Measurements from ENCODE around the gene CACNA1H.

CACNA1H gene

DNA sequence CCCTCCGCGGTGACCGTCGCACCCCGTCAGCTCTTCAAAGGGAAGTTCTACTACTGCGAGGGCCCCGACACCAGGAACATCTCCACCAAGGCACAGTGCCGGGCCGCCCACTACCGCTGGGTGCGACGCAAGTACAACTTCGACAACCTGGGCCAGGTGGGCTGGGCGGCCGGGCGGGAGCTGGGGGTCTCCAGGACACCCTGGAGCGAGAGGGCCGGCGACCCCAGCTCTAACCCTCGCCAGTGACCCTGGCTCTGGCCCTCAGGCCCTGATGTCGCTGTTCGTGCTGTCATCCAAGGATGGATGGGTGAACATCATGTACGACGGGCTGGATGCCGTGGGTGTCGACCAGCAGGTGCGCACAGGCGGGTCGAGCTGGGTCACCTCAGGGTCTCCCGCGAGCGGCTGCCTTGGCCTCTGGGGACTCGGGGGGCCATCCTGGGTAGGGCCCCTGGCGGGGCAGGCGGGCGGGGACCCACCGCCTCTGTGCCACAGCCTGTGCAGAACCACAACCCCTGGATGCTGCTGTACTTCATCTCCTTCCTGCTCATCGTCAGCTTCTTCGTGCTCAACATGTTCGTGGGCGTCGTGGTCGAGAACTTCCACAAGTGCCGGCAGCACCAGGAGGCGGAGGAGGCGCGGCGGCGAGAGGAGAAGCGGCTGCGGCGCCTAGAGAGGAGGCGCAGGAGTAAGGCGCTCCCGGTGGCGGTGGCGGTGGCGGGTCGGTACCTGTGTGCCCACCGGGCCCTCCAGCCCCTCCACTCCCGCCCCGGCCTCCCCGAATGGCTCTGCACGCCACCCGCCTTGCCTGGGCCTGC is 58.8 kb downstream of the CACNA1H start:
- DNase-seq (ENCODE audit: low read depth) = no peak

DNA sequence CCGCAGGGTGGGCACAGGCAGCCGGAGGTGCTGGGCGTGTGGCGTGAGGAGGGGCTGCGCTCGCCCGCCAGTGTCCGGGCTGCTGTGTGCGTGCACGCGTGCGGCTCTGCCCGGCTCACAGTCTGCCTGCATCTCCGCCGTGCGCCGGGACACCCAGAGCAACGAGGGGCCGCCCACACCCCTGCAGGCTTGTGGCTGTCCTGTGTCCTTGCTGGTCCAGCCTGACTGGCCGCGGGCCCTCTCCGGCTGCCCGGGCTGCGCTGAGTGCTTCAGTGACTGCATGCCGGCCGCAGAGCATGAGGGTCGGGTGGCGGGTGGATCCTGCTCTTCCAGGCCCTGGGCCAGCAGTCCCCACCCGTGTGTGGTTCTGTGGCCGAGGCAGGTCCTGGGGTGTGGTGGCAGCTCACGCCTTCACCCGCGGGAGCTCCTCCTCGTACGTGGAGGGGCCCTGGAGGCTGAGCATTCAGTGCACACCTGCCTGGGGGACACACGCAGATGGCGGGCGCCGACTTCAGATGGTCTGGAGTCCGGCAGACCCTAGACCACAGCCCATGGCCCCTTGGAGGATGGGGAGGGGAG is 59.8 kb downstream of the CACNA1H start:
- DNase-seq (ENCODE audit: low read depth) = no peak

DNA sequence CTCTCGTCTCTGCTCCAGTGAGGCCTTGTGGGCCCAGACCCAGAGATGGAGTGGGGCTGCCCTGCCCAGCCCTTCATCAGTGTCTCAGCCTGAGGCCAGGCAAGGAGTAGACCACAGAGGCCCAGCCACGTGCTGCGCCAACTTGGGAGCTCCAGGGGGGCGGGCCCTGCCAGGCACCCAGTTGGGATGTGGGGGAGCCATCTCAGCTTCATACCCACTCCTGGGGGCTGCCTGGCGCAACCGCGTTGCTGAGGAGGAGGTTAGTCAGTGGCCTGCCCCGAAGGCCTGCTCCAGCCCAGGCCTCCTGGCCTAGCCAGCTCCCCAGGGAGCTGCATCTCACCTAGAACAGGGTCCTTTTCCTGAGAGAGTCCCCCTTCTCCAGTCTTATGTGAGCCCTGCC is 60.3 kb downstream of the CACNA1H start:
- DNase-seq (ENCODE audit: low read depth) = no peak

DNA sequence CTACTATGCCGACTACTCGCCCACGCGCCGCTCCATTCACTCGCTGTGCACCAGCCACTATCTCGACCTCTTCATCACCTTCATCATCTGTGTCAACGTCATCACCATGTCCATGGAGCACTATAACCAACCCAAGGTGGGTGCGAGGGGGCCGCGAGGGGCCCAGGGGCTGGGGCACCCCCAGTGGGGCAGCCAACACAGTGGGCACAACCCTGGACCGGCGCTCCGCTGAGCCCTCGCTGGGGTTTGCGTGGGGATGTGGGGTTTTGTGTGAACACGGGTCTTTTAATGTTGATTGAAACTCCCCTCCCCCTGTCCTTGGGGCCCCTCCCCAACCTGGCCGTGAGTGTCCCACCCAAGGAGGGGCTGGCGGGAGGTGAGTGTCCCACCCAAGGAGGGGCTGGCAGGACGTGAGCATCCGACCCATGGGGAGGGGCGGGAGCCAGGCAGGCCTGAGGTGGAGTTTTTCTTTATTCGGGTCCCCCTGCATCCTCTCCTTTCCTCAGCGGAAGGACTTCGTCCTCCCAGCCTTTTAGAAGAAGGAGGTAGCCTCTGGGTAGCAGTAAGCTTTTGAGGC is 61.0 kb downstream of the CACNA1H start:
- no peak for DNase-seq (ENCODE audit: low read depth)

GRCh38 chr16:1214719-1215118 is 61.8 kb downstream of the CACNA1H start:
- no peak for DNase-seq (ENCODE audit: low read depth)

GRCh38 chr16:1215574-1216295 is 62.8 kb downstream of the CACNA1H start:
- no peak for DNase-seq (ENCODE audit: low read depth)

- DNase-seq (ENCODE audit: low read depth) = no peak
Observed at GRCh38 chr16:1216296-1216619, 63.4 kb downstream of the CACNA1H start.

- DNase-seq (ENCODE audit: low read depth) = no peak
Observed at GRCh38 chr16:1216681-1217400, 63.9 kb downstream of the CACNA1H start.

GRCh38 chr16:1217526-1217925 is 64.6 kb downstream of the CACNA1H start:
- no peak for DNase-seq (ENCODE audit: low read depth)

GRCh38 chr16:1218061-1218929 is 65.4 kb downstream of the CACNA1H start:
- DNase-seq (ENCODE audit: low read depth) = no peak

- no peak for DNase-seq (ENCODE audit: low read depth)
Observed at GRCh38 chr16:1218930-1219611, 66.2 kb downstream of the CACNA1H start.

DNA sequence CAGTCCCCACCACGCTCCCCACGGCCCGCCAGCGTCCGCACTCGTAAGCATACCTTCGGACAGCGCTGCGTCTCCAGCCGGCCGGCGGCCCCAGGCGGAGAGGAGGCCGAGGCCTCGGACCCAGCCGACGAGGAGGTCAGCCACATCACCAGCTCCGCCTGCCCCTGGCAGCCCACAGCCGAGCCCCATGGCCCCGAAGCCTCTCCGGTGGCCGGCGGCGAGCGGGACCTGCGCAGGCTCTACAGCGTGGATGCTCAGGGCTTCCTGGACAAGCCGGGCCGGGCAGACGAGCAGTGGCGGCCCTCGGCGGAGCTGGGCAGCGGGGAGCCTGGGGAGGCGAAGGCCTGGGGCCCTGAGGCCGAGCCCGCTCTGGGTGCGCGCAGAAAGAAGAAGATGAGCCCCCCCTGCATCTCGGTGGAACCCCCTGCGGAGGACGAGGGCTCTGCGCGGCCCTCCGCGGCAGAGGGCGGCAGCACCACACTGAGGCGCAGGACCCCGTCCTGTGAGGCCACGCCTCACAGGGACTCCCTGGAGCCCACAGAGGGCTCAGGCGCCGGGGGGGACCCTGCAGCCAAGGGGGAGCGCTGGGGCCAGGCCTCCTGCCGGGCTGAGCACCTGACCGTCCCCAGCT is 67.3 kb downstream of the CACNA1H start:
- no peak for DNase-seq (ENCODE audit: low read depth)

- DNase-seq (ENCODE audit: low read depth) = no peak
Observed at GRCh38 chr16:1220841-1221627, 68.1 kb downstream of the CACNA1H start.

DNA sequence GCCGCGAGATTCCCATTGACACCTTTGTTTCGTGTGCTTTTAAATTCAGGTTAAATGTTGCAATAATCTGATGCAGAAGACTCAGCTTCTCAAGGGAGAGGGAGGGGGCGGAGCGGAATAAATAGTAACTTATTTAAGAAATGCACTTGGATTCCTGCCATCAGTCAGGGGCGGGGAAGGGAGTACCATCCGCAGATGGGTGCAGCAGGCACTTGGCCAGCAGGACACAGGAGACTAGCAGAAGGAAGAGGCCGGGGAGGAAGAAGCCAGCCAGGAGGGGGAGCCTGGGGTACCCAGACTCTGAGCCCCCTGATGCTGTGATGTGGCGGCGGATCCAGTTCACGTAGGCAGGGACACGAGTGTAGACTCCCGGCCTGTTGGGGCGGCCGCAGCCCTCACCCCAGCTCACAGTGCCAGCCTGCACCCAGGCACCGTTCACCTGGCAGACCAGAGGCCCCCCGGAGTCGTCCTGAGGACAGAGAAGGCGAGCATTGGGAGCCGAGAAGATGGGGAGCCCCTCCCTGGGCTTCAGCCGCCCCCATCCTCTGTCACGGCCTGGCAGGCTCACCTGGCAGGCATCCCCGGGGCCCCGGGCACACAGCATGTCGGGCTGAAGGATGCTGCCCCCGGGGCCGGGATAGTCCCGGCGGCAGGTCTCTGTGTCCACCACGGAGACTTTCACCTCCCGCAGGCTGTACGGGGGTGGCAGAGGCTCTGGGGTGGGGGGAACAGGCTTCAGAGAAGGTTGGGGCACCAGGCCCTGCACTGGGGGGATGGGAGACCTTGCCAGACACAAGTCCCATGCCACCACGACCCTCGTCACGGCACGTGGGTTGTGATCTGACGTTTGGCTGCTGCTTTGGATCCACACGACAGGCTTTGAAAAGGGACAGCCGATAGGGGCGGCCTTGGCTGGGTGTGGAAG is 69.0 kb downstream of the CACNA1H start:
- no peak for DNase-seq (ENCODE audit: low read depth)

DNA sequence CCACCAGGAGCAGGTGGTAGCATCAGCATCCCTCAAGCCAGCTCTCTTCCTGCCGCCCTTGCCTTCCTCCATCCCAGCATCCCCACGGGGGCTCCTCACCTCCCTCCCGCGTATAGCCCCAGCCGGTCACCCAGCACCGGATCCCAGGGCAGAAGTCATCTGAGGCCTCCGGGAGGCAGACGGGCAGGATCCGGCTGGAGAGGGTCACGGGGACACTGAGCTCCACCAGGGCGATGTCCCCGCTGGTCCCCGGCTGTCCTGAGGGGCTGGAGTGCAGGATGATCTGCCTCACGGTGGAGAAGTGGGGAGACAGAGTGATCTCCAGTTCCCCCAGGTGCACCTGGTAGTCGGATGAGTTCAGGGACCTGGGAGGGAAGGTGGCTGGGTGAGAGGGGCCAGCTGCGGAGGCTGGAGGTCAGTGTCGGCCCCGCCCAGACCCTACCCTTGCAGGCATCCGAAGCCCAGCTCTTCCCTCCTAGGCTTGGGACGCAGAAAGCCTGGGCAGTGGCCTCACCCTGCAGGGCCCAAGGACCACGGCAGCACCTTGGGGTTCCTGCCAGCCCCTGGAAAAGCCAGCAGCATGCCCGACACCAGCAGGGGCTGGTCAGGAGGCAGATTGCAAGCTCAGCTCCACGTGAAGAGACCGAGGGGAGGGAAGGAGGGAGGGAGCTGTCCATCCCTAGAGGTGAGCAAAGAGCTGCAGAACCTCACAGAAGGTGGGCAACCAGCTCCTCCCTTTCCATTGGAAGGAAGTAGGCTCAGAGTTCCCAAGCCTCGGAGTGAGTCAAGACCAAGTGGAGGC is 69.8 kb downstream of the CACNA1H start:
- no peak for DNase-seq (ENCODE audit: low read depth)

GRCh38 chr16:1223355-1224214 is 70.7 kb downstream of the CACNA1H start:
- no peak for DNase-seq (ENCODE audit: low read depth)
